ENCODE data around the gene KBTBD7. TPM values are rescaled to one million over a fixed set of nuclear protein-coding genes. Genes with fewer than 3 reads are reported as not detected.

Gene KBTBD7
- total and polyA plus RNA-seq, 2 of the 8 experiments (the other 6 are each of a cell fraction or from before 2014, with no cell fraction given) = 10.2 to 17.4 TPM

- TF ChIP-seq GTF2F1 (IDR thresholded peaks at IDR 0.05; ENCODE audit: borderline replicate concordance, low read depth, low read length) (no peak), MAFK (IDR thresholded peaks at IDR 0.05; ENCODE audit: low read depth, low read length) (no peak)
Measured at GRCh38 chr13:41159174-41159573, 35.2 kb downstream of the KBTBD7 start (continued).
